Transverse colon (tissue), 4 donors: ENCODE results near the gene ERGIC1.

Experiments
- EP300 ChIP-seq: sonication (generic); formaldehyde crosslinking; IDR thresholded peaks from one replicate; pipeline ENCODE4 v1.6.1; 2017; ENCODE audit warnings: antibody characterized with exemption, low read depth
- POLR2A ChIP-seq: fragments of 450-650 bp; IDR thresholded peaks from one replicate; pipeline ENCODE4 v1.6.1; 2016; ENCODE audit warnings: antibody characterized with exemption, mild to moderate bottlenecking, moderate library complexity
- POLR2AphosphoS5 ChIP-seq, 3 donors: sonication (generic); formaldehyde crosslinking; IDR thresholded peaks; one replicate each; pipeline ENCODE4 v1.6.1; 2016; ENCODE audit warnings: antibody characterized with exemption in 3 of 3
- TF ChIP-seq, protein P1 (sequence below), 5 experiments: fragments of 200-600 bp in 3 of 5; fragments of 450-650 bp in 2 of 5; sonication (generic) in 3 of 5; IDR thresholded peaks; 1 replicate in 2 of 5; 2 replicates in 3 of 5; pipeline ENCODE4 v1.5.1; 2016 to 2017; ENCODE audit warnings: antibody characterized with exemption in 5 of 5, inconsistent platforms in 3 of 5, mild to moderate bottlenecking in 2 of 5, moderate library complexity in 1 of 5

DNA sequence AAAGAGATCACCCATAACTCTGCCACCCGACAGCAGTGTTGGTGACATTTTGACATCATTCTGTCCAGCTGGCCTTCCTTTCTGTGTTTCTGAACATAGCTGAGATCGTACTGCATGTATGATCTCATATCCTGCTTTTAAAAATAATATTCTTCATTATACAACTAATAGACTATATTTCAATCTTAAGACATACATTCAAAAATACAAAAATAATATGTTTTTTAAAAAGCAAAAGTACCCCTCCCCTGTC, 77.5 kb downstream of the ERGIC1 start:
- TF ChIP-seq, protein P1, sequence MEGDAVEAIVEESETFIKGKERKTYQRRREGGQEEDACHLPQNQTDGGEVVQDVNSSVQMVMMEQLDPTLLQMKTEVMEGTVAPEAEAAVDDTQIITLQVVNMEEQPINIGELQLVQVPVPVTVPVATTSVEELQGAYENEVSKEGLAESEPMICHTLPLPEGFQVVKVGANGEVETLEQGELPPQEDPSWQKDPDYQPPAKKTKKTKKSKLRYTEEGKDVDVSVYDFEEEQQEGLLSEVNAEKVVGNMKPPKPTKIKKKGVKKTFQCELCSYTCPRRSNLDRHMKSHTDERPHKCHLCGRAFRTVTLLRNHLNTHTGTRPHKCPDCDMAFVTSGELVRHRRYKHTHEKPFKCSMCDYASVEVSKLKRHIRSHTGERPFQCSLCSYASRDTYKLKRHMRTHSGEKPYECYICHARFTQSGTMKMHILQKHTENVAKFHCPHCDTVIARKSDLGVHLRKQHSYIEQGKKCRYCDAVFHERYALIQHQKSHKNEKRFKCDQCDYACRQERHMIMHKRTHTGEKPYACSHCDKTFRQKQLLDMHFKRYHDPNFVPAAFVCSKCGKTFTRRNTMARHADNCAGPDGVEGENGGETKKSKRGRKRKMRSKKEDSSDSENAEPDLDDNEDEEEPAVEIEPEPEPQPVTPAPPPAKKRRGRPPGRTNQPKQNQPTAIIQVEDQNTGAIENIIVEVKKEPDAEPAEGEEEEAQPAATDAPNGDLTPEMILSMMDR (IDR thresholded peaks at IDR 0.05) = no peak
- no peak for TF ChIP-seq POLR2A
- TF ChIP-seq POLR2AphosphoS5 (IDR thresholded peaks at IDR 0.05) = no peak
- no peak for TF ChIP-seq EP300
